Immature natural killer cell (primary cell): Measurements from ENCODE around the gene ANAPC1. TPM values are rescaled to one million over a fixed set of nuclear protein-coding genes. Genes with fewer than 3 reads are reported as not detected.

Experiments
- polyA plus RNA-seq, 3 donors: library from polyadenylated mRNA; unstranded; fragments of 300-500 nt; fragmentation: Illumina TruSeq; gene quantifications; one replicate each; pipeline ENCODE4 v1.2.3, GENCODE V29; 2021

Gene ANAPC1
- polyA plus RNA-seq, 3 donors from 2014 or later: 9.0 to 20.8 (median 13.7) TPM

Other genes starting within 250 kb of the ANAPC1 start
- under 1 TPM in 1 of 3 donors, not detected in 2; 0.27 TPM for gene MERTK, start 14.4 kb upstream of the ANAPC1 start, polyA plus RNA-seq
- 1 to 10 TPM; 3.0 to 8.5 (median 5.2) TPM for gene TMEM87B, start 171.1 kb upstream of the ANAPC1 start, polyA plus RNA-seq